Activated B cell treated with CpG ODN at 0.5 μM for 24 hours (primary cell): ENCODE data around the gene MPZL1. TPM values are rescaled to one million over a fixed set of nuclear protein-coding genes. Genes with fewer than 3 reads are reported as not detected.

ENCODE experiments used
- ATAC-seq: fragments of 200-7000 bp; cut with Tn5 transposase; one replicate; pipeline ENCODE4 v1.10.0; 2021; ENCODE audit warnings: low read depth, mild to moderate bottlenecking, moderate library complexity
- CTCF ChIA-PET: fragments of 350-600 bp; sonication (Branson Sonifier 250); formaldehyde crosslinking; loops from one replicate; lab custom pipeline; 2021; ENCODE audit warnings: antibody characterized with exemption; lab: Charles Lee
- POLR2A ChIA-PET: fragments of 350-600 bp; sonication (Branson Sonifier 250); formaldehyde crosslinking; loops from one replicate; lab custom pipeline; 2021; ENCODE audit warnings: antibody characterized with exemption; lab: Charles Lee
- DNase-seq: peaks from one replicate; pipeline ENCODE4 v3.0.0; 2022
- H3K27ac Mint-ChIP-seq: one replicate; pipeline ENCODE4 v1.8.0; 2020; ENCODE audit warnings: mixed read lengths
- H3K27me3 Mint-ChIP-seq: one replicate; pipeline ENCODE4 v1.8.0; 2021; ENCODE audit warnings: mixed read lengths
- H3K36me3 Mint-ChIP-seq: one replicate; pipeline ENCODE4 v1.8.0; 2021; ENCODE audit warnings: low read depth, mixed read lengths
- H3K4me1 Mint-ChIP-seq: one replicate; pipeline ENCODE4 v1.8.0; 2021; ENCODE audit warnings: mixed read lengths
- H3K4me3 Mint-ChIP-seq: one replicate; pipeline ENCODE4 v1.8.0; 2020; ENCODE audit warnings: mild to moderate bottlenecking, mixed read lengths
- H3K9me3 Mint-ChIP-seq: one replicate; pipeline ENCODE4 v1.8.0; 2020; ENCODE audit warnings: mixed read lengths
- intact Hi-C: fragments of 100-400 bp; cut with micrococcal nuclease; formaldehyde crosslinking; loops from one replicate; pipeline ENCODE4 v1.15.1; 2024
- total RNA-seq: library from RNA; stranded (reverse); gene quantifications from 2 replicates; pipeline ENCODE4 v1.2.3, GENCODE V29; 2022
- TF ChIP-seq, protein P1 (sequence below): fragments of 200-600 bp; IDR thresholded peaks from one replicate; pipeline ENCODE4 v1.8.0; 2022; ENCODE audit warnings: antibody characterized with exemption, mild to moderate bottlenecking

MPZL1 gene
- total RNA-seq, 1 donor from 2014 or later = 27.2 TPM

DNA sequence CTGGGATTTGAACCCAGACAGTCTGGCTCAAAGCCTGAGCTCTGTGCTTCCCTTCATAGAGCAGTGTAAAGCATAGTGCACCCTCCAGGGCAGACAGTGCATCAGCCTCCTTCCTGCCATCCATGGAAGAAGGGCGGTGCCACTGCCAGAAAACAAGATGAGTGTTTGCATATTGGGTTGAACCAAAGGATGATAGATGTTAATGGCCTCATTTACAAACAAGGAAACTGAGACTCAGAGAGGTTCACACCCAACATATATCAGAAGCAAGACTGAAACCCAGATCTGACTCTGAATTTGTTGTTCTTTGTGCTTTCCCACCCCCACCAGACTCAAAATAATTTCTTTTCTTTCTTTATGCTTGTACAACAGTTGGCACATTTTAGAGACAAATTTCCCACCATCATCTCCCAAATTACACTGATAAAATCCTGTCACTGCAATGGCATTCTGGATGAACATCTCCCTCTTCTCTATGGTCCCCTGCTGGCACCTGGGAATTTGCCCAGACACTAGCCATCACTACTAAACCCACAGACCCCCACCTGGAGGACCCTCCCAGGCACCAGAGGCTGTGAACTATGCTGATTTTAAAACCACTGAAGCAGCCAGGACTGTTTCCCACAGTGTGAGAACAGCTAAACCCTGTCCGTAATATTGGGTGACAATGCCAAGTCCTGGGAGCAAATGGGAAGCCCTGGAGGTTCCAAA lies 45.4 kb upstream of the MPZL1 start:
- Mint-ChIP-seq H3K27ac (peak overlapping the region; percentile 86), H3K27me3 (no peaks in the 10 kb centered on the region), H3K4me3 (peak overlapping the region; percentile 2), H3K4me1 (peaks cover 34% of the 10 kb centered on the region), H3K36me3 (peaks cover 50% of the 10 kb centered on the region), H3K9me3 (no peaks in the 10 kb centered on the region)
- TF ChIP-seq, protein P1, sequence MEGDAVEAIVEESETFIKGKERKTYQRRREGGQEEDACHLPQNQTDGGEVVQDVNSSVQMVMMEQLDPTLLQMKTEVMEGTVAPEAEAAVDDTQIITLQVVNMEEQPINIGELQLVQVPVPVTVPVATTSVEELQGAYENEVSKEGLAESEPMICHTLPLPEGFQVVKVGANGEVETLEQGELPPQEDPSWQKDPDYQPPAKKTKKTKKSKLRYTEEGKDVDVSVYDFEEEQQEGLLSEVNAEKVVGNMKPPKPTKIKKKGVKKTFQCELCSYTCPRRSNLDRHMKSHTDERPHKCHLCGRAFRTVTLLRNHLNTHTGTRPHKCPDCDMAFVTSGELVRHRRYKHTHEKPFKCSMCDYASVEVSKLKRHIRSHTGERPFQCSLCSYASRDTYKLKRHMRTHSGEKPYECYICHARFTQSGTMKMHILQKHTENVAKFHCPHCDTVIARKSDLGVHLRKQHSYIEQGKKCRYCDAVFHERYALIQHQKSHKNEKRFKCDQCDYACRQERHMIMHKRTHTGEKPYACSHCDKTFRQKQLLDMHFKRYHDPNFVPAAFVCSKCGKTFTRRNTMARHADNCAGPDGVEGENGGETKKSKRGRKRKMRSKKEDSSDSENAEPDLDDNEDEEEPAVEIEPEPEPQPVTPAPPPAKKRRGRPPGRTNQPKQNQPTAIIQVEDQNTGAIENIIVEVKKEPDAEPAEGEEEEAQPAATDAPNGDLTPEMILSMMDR = no peak
- POLR2A ChIA-PET = interaction anchor here (1.0 to 1.7 kb wide), 2 partner anchors 26 to 75 kb away, joined by 4 to 7 read pairs; no protein-coding TSS in a partner anchor
- ATAC-seq (no peak), DNase-seq (no peak)
- intact Hi-C loops = loop anchor here (1.0 to 2.0 kb wide), 2 partner anchors 8 to 16 kb away; no protein-coding TSS in a partner anchor
- CTCF ChIA-PET = interaction anchor here (1.5 to 4.4 kb wide), 2 partner anchors 11 to 76 kb away, joined by 8 to 27 read pairs; no protein-coding TSS in a partner anchor

DNA sequence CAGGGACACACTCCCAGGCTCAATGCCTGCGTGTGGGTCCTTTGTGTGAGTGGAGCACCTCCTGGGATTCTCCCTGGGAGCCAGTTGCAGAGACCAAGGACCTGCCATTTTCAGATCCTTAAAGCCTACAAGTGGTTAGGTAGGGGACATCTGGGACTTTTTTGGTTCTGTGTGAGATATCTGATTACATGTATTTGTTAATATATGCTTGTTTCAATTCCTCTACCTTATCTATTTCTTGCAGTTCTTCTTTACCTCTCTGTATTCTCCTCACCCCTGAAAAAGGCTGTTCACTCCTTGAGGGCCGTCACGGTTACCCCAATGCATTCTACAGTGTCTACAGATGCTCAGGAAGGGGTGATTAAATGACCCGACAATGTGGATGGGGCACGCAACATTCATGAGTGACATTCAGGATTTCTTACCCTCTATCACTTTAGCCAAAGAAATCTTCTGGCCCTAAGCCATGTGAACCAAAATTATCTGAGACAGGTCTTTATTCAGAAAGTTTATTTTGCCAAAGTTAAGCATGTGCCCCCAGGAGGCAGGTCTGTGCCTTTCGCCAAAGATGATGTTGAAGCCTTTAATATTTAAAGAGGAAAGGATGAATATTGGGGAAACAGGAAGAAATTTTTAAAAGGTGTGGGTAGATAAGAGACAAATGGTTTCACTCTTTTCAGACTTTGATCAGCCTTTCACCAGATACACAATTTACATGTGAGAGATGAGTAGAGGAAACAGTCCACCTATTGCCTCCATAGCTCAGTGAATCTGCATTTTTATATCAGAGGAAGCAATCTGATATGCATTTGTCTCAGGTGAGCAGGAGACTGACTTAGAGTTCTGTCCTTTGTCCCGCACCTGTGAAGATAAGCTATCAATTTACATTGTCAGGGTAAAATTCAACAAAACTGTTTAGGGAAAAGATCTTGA lies 44.6 kb upstream of the MPZL1 start:
- H3K4me3 Mint-ChIP-seq = peak overlapping the region; percentile 58
- ChIA-PET POLR2A (no interaction called here), CTCF (interaction anchor here (1.7 to 4.4 kb wide), 3 partner anchors 10 to 76 kb away, joined by 9 to 27 read pairs (median 9); no protein-coding TSS in a partner anchor)
- H3K36me3 Mint-ChIP-seq = peaks cover 47% of the 10 kb centered on the region
- peaks cover 26% of the 10 kb centered on the region for H3K4me1 Mint-ChIP-seq
- intact Hi-C loops = loop anchor here (1.0 to 2.0 kb wide), 2 partner anchors 9 to 16 kb away; no protein-coding TSS in a partner anchor
- H3K27me3 Mint-ChIP-seq = no peaks in the 10 kb centered on the region
- TF ChIP-seq, protein P1 = no peak
- peak; percentile 51 for ATAC-seq
- no peak for DNase-seq
- peak overlapping the region; percentile 86 for H3K27ac Mint-ChIP-seq
- no peaks in the 10 kb centered on the region for H3K9me3 Mint-ChIP-seq

DNA sequence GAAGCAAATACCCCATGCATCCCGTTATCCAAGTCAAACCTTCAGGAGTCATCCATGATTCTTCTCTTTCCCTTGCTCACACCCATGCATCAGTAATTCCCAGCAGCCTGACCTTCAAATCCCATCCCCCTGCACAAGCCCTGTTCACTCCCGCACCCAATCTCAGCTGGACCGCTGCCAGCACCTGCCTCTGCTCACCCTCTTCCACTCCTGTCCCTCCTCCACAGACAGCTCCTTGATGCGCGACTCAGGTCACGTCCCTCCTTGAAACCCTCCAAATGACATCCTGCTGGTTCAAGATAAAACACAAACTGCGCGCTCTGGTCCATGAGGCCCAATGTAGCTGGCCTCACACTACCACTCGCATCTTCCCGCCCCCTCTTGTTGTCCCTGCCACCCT lies 43.4 kb upstream of the MPZL1 start:
- ChIA-PET CTCF (interaction anchor here (1.7 to 2.5 kb wide), 2 partner anchors 10 to 78 kb away, joined by 9 read pairs; no protein-coding TSS in a partner anchor), POLR2A (no interaction called here)
- no peak overlapping the region for H3K27ac Mint-ChIP-seq
- H3K4me3 Mint-ChIP-seq = no peak overlapping the region
- TF ChIP-seq, protein P1 = no peak
- intact Hi-C loops = no loop called here
- no peaks in the 10 kb centered on the region for H3K27me3 Mint-ChIP-seq
- peaks cover 46% of the 10 kb centered on the region for H3K36me3 Mint-ChIP-seq
- H3K4me1 Mint-ChIP-seq = peaks cover 14% of the 10 kb centered on the region
- no peak for ATAC-seq
- DNase-seq = no peak
- H3K9me3 Mint-ChIP-seq = no peaks in the 10 kb centered on the region

DNA sequence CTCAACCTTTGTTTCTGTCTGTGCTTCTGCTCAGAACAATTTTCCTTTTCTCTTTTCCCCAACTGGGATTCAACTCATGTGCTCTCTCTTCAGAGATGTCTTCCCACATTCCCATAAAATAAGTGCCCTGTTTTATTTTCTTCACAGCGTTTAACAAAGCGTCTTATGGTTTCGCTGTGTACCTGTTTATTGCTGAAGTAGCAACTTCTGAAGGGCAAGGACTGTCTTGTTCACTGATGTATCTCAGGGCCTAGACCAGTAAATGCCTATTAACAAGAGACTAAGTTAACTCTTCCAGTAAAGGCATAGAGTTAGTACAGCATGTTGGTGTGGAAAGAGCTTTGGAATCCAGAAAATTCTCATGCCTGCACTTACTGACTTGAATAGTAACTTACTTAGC lies 42.9 kb upstream of the MPZL1 start:
- ChIA-PET POLR2A (no interaction called here), CTCF (interaction anchor here (1.7 to 2.5 kb wide), 2 partner anchors 9 to 78 kb away, joined by 9 read pairs; no protein-coding TSS in a partner anchor)

More for the DNA sequence above, 42.9 kb upstream of the MPZL1 start:
- Mint-ChIP-seq H3K9me3 (no peaks in the 10 kb centered on the region), H3K27ac (no peak overlapping the region), H3K4me1 (peaks cover 9% of the 10 kb centered on the region), H3K4me3 (no peak overlapping the region), H3K27me3 (no peaks in the 10 kb centered on the region), H3K36me3 (peaks cover 46% of the 10 kb centered on the region)
- ATAC-seq = no peak
- intact Hi-C loops = no loop called here
- DNase-seq = no peak
- TF ChIP-seq, protein P1 = no peak
